Activated naive CD8-positive, alpha-beta T cell treated with anti-CD3 and anti-CD28 coated beads, Interleukin-2, amount 50 U/mL, for 24 hours (primary cell): ENCODE results near the gene ZNFX1.
"Not testable (repeated sequence)": the region's sequence is repeated elsewhere in the genome, so short reads cannot be mapped to it uniquely, and the experiment has no call there.

Experiments used
- ATAC-seq: fragments of 150-1000 bp; cut with Tn5 transposase; one replicate; pipeline ENCODE4 v1.10.0; 2021
- DNase-seq: peaks from one replicate; pipeline ENCODE4 v3.0.0; 2021
- H3K27ac Mint-ChIP-seq: one replicate; pipeline ENCODE4 v1.8.0; 2021; ENCODE audit warnings: mild to moderate bottlenecking, mixed read lengths
- H3K27me3 Mint-ChIP-seq: one replicate; pipeline ENCODE4 v1.8.0; 2021; ENCODE audit warnings: mixed read lengths
- H3K36me3 Mint-ChIP-seq: one replicate; pipeline ENCODE4 v1.8.0; 2021; ENCODE audit warnings: low read depth, mixed read lengths
- H3K4me1 Mint-ChIP-seq: one replicate; pipeline ENCODE4 v1.8.0; 2021; ENCODE audit warnings: mixed read lengths
- H3K4me3 Mint-ChIP-seq: one replicate; pipeline ENCODE4 v1.8.0; 2021; ENCODE audit warnings: mild to moderate bottlenecking, moderate library complexity, mixed read lengths
- H3K9me3 Mint-ChIP-seq: one replicate; pipeline ENCODE4 v1.8.0; 2021; ENCODE audit warnings: mixed read lengths

The ZNFX1 gene

GRCh38 chr20:49233226-49233625, 44.6 kb downstream of the ZNFX1 start:
- ATAC-seq (no peak), DNase-seq (no peak)
- peaks cover 48% of the 10 kb centered on the region for H3K36me3 Mint-ChIP-seq
- no peak overlapping the region for H3K4me3 Mint-ChIP-seq
- no peaks in the 10 kb centered on the region for H3K27me3 Mint-ChIP-seq
- no peak overlapping the region for H3K27ac Mint-ChIP-seq
- no peaks in the 10 kb centered on the region for H3K9me3 Mint-ChIP-seq
- peaks cover 5% of the 10 kb centered on the region for H3K4me1 Mint-ChIP-seq

- no peak for DNase-seq
- no peak overlapping the region for H3K27ac Mint-ChIP-seq
- ATAC-seq = no peak
- H3K27me3 Mint-ChIP-seq = no peaks in the 10 kb centered on the region
- H3K4me3 Mint-ChIP-seq = no peak overlapping the region
- H3K4me1 Mint-ChIP-seq = peaks cover 5% of the 10 kb centered on the region
- H3K9me3 Mint-ChIP-seq = no peaks in the 10 kb centered on the region
- H3K36me3 Mint-ChIP-seq = peaks cover 48% of the 10 kb centered on the region
Measured at GRCh38 chr20:49231471-49231870, 46.4 kb downstream of the ZNFX1 start.

GRCh38 chr20:49230561-49231133, 47.2 kb downstream of the ZNFX1 start:
- H3K9me3 Mint-ChIP-seq = no peaks in the 10 kb centered on the region
- DNase-seq (no peak), ATAC-seq (no peak)
- H3K4me1 Mint-ChIP-seq = peaks cover 5% of the 10 kb centered on the region
- peaks cover 50% of the 10 kb centered on the region for H3K36me3 Mint-ChIP-seq
- no peak overlapping the region for H3K27ac Mint-ChIP-seq
- H3K4me3 Mint-ChIP-seq = no peak overlapping the region
- H3K27me3 Mint-ChIP-seq = no peaks in the 10 kb centered on the region

- no peak for ATAC-seq
- H3K36me3 Mint-ChIP-seq = peaks cover 55% of the 10 kb centered on the region
- DNase-seq = no peak
- peaks cover 5% of the 10 kb centered on the region for H3K4me1 Mint-ChIP-seq
- H3K27me3 Mint-ChIP-seq = no peaks in the 10 kb centered on the region
- no peak overlapping the region for H3K4me3 Mint-ChIP-seq
- no peak overlapping the region for H3K27ac Mint-ChIP-seq
- no peaks in the 10 kb centered on the region for H3K9me3 Mint-ChIP-seq
Measured at GRCh38 chr20:49230021-49230420, 47.8 kb downstream of the ZNFX1 start.

- Mint-ChIP-seq H3K27me3 (no peaks in the 10 kb centered on the region), H3K4me1 (peaks cover 5% of the 10 kb centered on the region), H3K4me3 (no peak overlapping the region), H3K36me3 (peaks cover 54% of the 10 kb centered on the region), H3K9me3 (no peaks in the 10 kb centered on the region), H3K27ac (no peak overlapping the region)
- DNase-seq = no peak
- no peak for ATAC-seq
Measured at GRCh38 chr20:49229381-49229780, 48.5 kb downstream of the ZNFX1 start.

- H3K36me3 Mint-ChIP-seq = peaks cover 57% of the 10 kb centered on the region
- ATAC-seq (no peak), DNase-seq (no peak)
- peaks cover 5% of the 10 kb centered on the region for H3K4me1 Mint-ChIP-seq
- no peak overlapping the region for H3K4me3 Mint-ChIP-seq
- H3K27ac Mint-ChIP-seq = no peak overlapping the region
- no peaks in the 10 kb centered on the region for H3K27me3 Mint-ChIP-seq
- H3K9me3 Mint-ChIP-seq = no peaks in the 10 kb centered on the region
Measured at GRCh38 chr20:49228676-49229075, 49.2 kb downstream of the ZNFX1 start.

GRCh38 chr20:49225896-49226295, 52.0 kb downstream of the ZNFX1 start:
- Mint-ChIP-seq H3K4me3 (no peak overlapping the region), H3K27me3 (no peaks in the 10 kb centered on the region), H3K4me1 (peaks cover 10% of the 10 kb centered on the region), H3K9me3 (no peaks in the 10 kb centered on the region), H3K27ac (no peak overlapping the region), H3K36me3 (peaks cover 64% of the 10 kb centered on the region)
- DNase-seq = no peak
- no peak for ATAC-seq

GRCh38 chr20:49219924-49220831, 57.7 kb downstream of the ZNFX1 start:
- peak overlapping the region; percentile 100 for H3K4me3 Mint-ChIP-seq

GRCh38 chr20:49219091-49219923, 58.5 kb downstream of the ZNFX1 start, which contains the start of gene DDX27:
Gene DDX27, plus strand, starts transcription at chr20:49219416. Its CDS starts 33 bp downstream, at chr20:49219449.
- Mint-ChIP-seq H3K27me3 (peaks cover 3% of the 10 kb centered on the region), H3K27ac (peak within 1 kb of the TSS; percentile 96), H3K4me3 (peak within 1 kb of the TSS; percentile 100), H3K36me3 (peaks cover 30% of the 10 kb centered on the region), H3K9me3 (no peaks in the 10 kb centered on the region), H3K4me1 (peaks cover 35% of the 10 kb centered on the region)
- DNase-seq (peak; percentile 96), ATAC-seq (peak; percentile 87)

More at GRCh38 chr20:49219924-49220831, 57.7 kb downstream of the ZNFX1 start:
- Mint-ChIP-seq H3K27me3 (peaks cover 3% of the 10 kb centered on the region), H3K9me3 (no peaks in the 10 kb centered on the region), H3K27ac (peak overlapping the region; percentile 96), H3K36me3 (peaks cover 37% of the 10 kb centered on the region), H3K4me1 (peaks cover 35% of the 10 kb centered on the region)
- DNase-seq (no peak), ATAC-seq (no peak)

GRCh38 chr20:49218739-49219090, 59.1 kb downstream of the ZNFX1 start:
- H3K9me3 Mint-ChIP-seq, DNase-seq, H3K27me3 Mint-ChIP-seq, ATAC-seq: not testable (repeated sequence)
- Mint-ChIP-seq H3K4me1 (peaks cover 35% of the 10 kb centered on the region), H3K4me3 (peak overlapping the region; percentile 100), H3K27ac (peak overlapping the region; percentile 96), H3K36me3 (peaks cover 27% of the 10 kb centered on the region)

- Mint-ChIP-seq H3K27ac (peak overlapping the region; percentile 72), H3K36me3 (peaks cover 16% of the 10 kb centered on the region), H3K9me3 (no peaks in the 10 kb centered on the region), H3K27me3 (peaks cover 3% of the 10 kb centered on the region), H3K4me1 (peaks cover 35% of the 10 kb centered on the region), H3K4me3 (peak overlapping the region; percentile 38)
- DNase-seq = peak; percentile 98
- peak; percentile 79 for ATAC-seq
Measured at GRCh38 chr20:49216991-49217578, 60.8 kb downstream of the ZNFX1 start.

GRCh38 chr20:49215232-49215631, 62.6 kb downstream of the ZNFX1 start:
- peaks cover 3% of the 10 kb centered on the region for H3K9me3 Mint-ChIP-seq
- peaks cover 21% of the 10 kb centered on the region for H3K4me1 Mint-ChIP-seq
- peaks cover 3% of the 10 kb centered on the region for H3K27me3 Mint-ChIP-seq
- no peak overlapping the region for H3K27ac Mint-ChIP-seq
- ATAC-seq (no peak), DNase-seq (no peak)
- peaks cover 7% of the 10 kb centered on the region for H3K36me3 Mint-ChIP-seq
- no peak overlapping the region for H3K4me3 Mint-ChIP-seq

GRCh38 chr20:49214571-49214970, 63.3 kb downstream of the ZNFX1 start:
- H3K27ac Mint-ChIP-seq = no peak overlapping the region
- H3K4me3 Mint-ChIP-seq = no peak overlapping the region
- H3K27me3 Mint-ChIP-seq = peaks cover 3% of the 10 kb centered on the region
- ATAC-seq (no peak), DNase-seq (no peak)
- peaks cover 14% of the 10 kb centered on the region for H3K4me1 Mint-ChIP-seq
- peaks cover 6% of the 10 kb centered on the region for H3K9me3 Mint-ChIP-seq
- peaks cover 6% of the 10 kb centered on the region for H3K36me3 Mint-ChIP-seq

GRCh38 chr20:49210757-49211110, 67.1 kb downstream of the ZNFX1 start:
- H3K27ac Mint-ChIP-seq = no peak overlapping the region
- H3K27me3 Mint-ChIP-seq = no peaks in the 10 kb centered on the region
- DNase-seq (no peak), ATAC-seq (no peak)
- H3K9me3 Mint-ChIP-seq = peaks cover 6% of the 10 kb centered on the region
- no peaks in the 10 kb centered on the region for H3K4me1 Mint-ChIP-seq
- H3K36me3 Mint-ChIP-seq = no peaks in the 10 kb centered on the region
- no peak overlapping the region for H3K4me3 Mint-ChIP-seq
